ENCODE data around the gene LRRC52. TPM values are rescaled to one million over a fixed set of nuclear protein-coding genes. Genes with fewer than 3 reads are reported as not detected.
"Not testable (repeated sequence)": the region's sequence is repeated elsewhere in the genome, so short reads cannot be mapped to it uniquely, and the experiment has no call there.

Gene LRRC52
- total and polyA plus RNA-seq, 2 of the 8 experiments (the other 6 are each of a cell fraction or from before 2014, with no cell fraction given) = 0.05 TPM; not detected in 1

GRCh38 chr1:165591391-165591790, 47.6 kb downstream of the LRRC52 start:
- not testable (repeated sequence) for H2BK120ac ChIP-seq (replicated peaks; ENCODE audit: low read depth, low read length); H2BK5ac ChIP-seq (ENCODE audit: low read depth, low read length); H4K5ac ChIP-seq (ENCODE audit: insufficient read length, low read depth, low read length); H3K27ac ChIP-seq (ENCODE audit: low read depth, low read length); H3K4me3 ChIP-seq (ENCODE audit: extremely low read depth in 1 of 4, insufficient read depth in 2 of 4, low read depth in 3 of 4, low read length in 4 of 4); H2BK15ac ChIP-seq (ENCODE audit: low read length); H2BK12ac ChIP-seq (ENCODE audit: low read depth, low read length); H3K79me1 ChIP-seq (ENCODE audit: low read depth, low read length); H3K4ac ChIP-seq (replicated peaks; ENCODE audit: insufficient read length, low read depth, low read length); H2AK5ac ChIP-seq (ENCODE audit: low read depth, low read length); H4K91ac ChIP-seq (replicated peaks; ENCODE audit: insufficient read length, low read length); H2BK20ac ChIP-seq (ENCODE audit: low read length); FAIRE-seq; H3K23me2 ChIP-seq (ENCODE audit: low read depth, low read length); H3K14ac ChIP-seq (ENCODE audit: insufficient read length); H3K56ac ChIP-seq (replicated peaks; ENCODE audit: insufficient read length, low read depth, low read length); H2AFZ ChIP-seq (ENCODE audit: low read length); H4K8ac ChIP-seq (ENCODE audit: extremely low read depth, insufficient read depth, low read length); H3K23ac ChIP-seq (ENCODE audit: insufficient read length); DNase-seq (ENCODE audit: low read depth in 1 of 2, low spot score in 2 of 2); H3K18ac ChIP-seq (ENCODE audit: extremely low read depth, low read length); H3K9ac ChIP-seq (replicated peaks in 1 of 4; ENCODE audit: extremely low read depth in 1 of 4, low read depth in 3 of 4, low read length in 3 of 4); H4K20me1 ChIP-seq (replicated peaks in 1 of 2; ENCODE audit: control insufficient read depth in 1 of 2, insufficient read depth in 2 of 2, low read length in 2 of 2); H3K36me3 ChIP-seq (ENCODE audit: control insufficient read depth in 2 of 4, insufficient read depth in 4 of 4, low read length in 3 of 4); H3K4me2 ChIP-seq (ENCODE audit: insufficient read depth in 1 of 2, low read depth in 2 of 2, low read length in 2 of 2); H3K9me3 ChIP-seq (ENCODE audit: insufficient read depth in 2 of 2, low read depth in 1 of 2, low read length in 1 of 2); H3K27me3 ChIP-seq (replicated peaks in 1 of 4; ENCODE audit: control insufficient read depth in 3 of 4, extremely low read depth in 1 of 4, insufficient read depth in 3 of 4, low read length in 3 of 4); H3K79me2 ChIP-seq (ENCODE audit: control insufficient read depth in 1 of 2, insufficient read depth in 2 of 2, low read length in 2 of 2); H3K4me1 ChIP-seq (replicated peaks in 1 of 4; ENCODE audit: control insufficient read depth in 3 of 4, insufficient read depth in 4 of 4, low read length in 3 of 4)
- CTCF ChIA-PET (ENCODE audit: partially characterized antibody) = interaction anchor here (0.9 to 20.1 kb wide), 20 partner anchors 8 to 338 kb away, joined by 3 to 337 read pairs (median 4); partner anchors contain the start of gene RXRG
- POLR2A ChIA-PET (ENCODE audit: partially characterized antibody) = interaction anchor here (1.0 kb wide), 1 partner anchor 8 kb away, joined by 3 read pairs; no protein-coding TSS in a partner anchor
- 95% methylated on average over 4 of the region's 4 CpGs; no CpG with 5 or more reads in 1 of the 2 experiments for WGBS, 2 experiments (ENCODE audit: extremely low coverage in 1 of 2, insufficient coverage in 1 of 2, insufficient read length in 1 of 2, insufficient replicate concordance in 2 of 2, low coverage in 1 of 2, low lambda C conversion rate in 2 of 2, missing lambda C conversion rate in 1 of 2)
